Neural progenitor cell (in vitro differentiated cells): ENCODE data around the gene COP1.

Experiments used
- CTCF ChIP-seq: fragments of 200-600 bp; sonication (generic); IDR thresholded peaks from 2 replicates; pipeline ENCODE4 v1.5.1; 2017; ENCODE audit warnings: antibody characterized with exemption, mild to moderate bottlenecking
- EZH2 ChIP-seq: fragments of 200-600 bp; sonication (generic); IDR thresholded peaks from 2 replicates; pipeline ENCODE4 v1.6.1; 2017; ENCODE audit warnings: antibody characterized with exemption, mild to moderate bottlenecking, moderate library complexity

DNA sequence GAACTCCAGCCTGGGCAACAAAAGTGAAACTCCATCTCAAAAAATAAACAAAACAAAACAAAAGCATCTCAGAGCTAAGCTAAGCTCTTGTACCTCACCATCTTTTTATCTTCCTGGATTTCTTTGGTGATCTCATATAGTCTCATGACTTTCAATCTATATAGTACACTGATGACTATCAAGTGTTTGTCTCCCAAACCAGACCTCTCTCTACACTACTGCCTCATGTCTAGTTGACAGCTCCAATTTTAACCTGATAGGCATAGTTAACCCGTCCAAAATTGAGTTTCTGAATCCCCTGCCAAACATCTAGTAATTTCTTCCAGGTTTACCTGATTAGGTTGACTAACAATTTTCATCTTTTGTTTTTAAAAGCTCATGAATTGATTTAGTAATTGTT is 151.7 kb downstream of the COP1 start:
- TF ChIP-seq CTCF (no peak), EZH2 (no peak)
